Astrocyte of the spinal cord (primary cell): ENCODE measurements around the gene CPA4.
A peak's percentile ranks its signal among the peaks of the same experiment; 100 is the strongest.

Experiments
- DNase-seq: peaks from one replicate; pipeline ENCODE4 v3.0.0; 2011; ENCODE audit warnings: low read depth, low spot score
- H3K4me3 ChIP-seq: 2 replicates; pipeline ENCODE4 v1.5.1; 2011; ENCODE audit warnings: low read depth, mild to moderate bottlenecking, low read length, moderate library complexity
- CTCF ChIP-seq: IDR thresholded peaks from 2 replicates; pipeline ENCODE4 v1.5.1; 2012; ENCODE audit warnings: low read depth, mild to moderate bottlenecking, low read length, inconsistent platforms
- in situ Hi-C: cut with HindIII; loops from 2 replicates; pipeline ENCODE4 v1.10.0; 2017; ENCODE audit warnings: low sequenced_read_pairs

Gene CPA4

DNA sequence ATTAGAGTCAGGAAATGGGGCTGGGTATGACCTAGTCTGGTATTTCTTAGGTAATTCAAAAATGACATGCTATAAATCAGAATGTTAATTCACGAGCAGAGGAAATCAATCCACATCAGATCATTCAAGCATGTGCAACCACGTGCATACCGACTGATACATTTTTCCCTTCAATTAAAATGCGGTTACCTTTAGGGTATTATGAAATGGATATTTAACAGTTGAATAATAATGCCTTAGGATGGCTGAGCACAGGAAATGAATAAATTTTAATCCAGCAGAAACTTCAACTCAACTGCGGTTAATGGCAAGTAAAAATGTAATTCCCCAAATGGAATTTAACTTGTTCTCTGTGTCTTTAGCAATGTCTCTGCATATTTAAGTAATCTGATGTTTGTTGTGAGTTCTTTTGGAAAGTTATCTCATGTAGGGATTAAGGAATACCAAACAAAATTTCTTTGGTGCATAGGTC is 17.1 kb upstream of the CPA4 start:
- TF ChIP-seq CTCF = no peak
- DNase-seq = no peak
- in situ Hi-C loops = no loop called here
- H3K4me3 ChIP-seq = no peak overlapping the region

DNA sequence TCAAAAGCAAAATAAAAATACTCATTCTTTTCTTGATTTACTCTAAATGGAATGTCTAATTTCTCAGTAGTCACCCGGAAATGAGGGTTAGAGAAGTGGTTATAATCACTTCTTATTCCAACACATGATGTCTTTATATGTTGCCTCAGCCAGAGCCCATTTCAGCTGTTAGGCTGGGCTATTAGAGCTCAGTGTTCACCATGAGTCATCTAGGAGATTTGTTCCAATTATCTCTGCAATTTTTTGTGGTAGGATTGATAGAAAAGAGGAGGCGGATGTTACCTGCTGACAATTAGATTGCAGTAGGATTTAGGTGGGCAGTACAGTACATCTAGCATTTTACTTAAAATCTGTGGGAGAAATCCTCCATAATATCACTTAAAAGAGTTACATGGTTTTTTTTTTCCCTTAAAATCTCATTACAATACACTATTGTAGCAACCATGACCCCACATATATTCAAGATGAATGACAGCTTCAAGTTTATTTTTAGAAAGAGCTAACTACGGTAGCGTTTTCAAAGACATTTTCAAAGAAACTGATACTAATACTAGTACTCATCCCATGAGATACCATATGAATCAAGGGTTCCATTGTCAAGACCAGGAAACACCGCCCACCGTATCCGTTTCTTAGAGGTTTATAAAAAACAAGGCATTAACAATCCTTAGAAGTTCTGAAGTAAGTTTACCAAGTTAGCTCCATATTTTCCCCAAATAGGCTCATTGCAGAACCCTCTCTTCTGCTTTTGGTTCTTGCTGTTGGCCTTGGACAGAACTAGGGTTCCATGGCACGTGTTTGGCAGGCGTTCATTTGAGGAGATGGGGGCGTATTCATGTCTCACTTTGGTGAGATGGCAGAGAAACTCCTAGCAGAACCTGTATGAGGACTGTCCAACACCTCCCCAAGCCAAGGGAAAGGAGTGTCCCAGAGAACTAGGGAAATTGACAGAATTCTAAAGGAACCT is 15.9 kb upstream of the CPA4 start:
- H3K4me3 ChIP-seq = no peak overlapping the region
- in situ Hi-C loops = no loop called here
- no peak for TF ChIP-seq CTCF
- peak; percentile 79 for DNase-seq

GRCh38 chr7:130277763-130278643 is 15.0 kb upstream of the CPA4 start:
- in situ Hi-C loops = no loop called here
- TF ChIP-seq CTCF = peak; percentile 67
- DNase-seq = peak; percentile 77
- H3K4me3 ChIP-seq = no peak overlapping the region

DNA sequence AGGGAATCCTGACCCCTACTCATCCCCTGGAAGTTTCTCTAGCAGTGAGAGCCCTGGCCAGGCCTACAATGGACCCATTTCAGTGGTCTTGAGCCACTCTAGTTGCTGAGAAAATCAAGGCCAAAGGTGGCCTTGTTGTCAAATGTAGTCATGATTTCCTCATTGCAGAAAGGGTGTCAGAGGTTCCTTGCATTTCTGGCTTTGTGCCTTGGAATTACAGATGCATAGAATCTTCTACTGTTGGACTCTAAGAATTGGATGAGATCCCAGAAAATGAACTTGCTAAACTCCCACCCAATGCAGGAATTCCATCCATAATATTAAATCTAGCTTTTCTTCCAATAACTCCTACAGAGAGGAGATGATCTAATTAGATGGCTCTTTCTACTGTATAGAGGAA is 14.1 kb upstream of the CPA4 start:
- DNase-seq = peak; percentile 82
- H3K4me3 ChIP-seq = no peak overlapping the region
- in situ Hi-C loops = no loop called here
- no peak for TF ChIP-seq CTCF

GRCh38 chr7:130279286-130279685 is 13.7 kb upstream of the CPA4 start:
- no peak overlapping the region for H3K4me3 ChIP-seq
- TF ChIP-seq CTCF = no peak
- no peak for DNase-seq
- in situ Hi-C loops = no loop called here

DNA sequence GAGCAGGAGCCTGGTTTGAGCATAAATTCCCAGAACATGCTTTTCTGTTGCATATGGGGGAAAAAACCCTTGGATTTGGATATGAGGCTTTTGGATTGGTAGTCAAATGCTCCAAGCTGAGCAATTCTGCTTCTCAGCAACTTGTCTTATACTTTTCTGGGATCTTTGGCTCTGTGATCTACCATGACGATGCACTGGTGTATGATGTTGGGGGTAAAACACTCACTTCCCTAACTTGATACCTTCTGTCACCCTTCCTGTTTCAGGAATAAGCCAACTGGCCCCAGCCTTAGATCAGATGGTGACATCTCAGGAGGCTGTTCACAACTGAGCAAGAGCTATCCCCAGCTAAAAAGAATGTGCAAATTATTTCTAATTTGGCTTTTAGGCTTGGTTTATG is 13.1 kb upstream of the CPA4 start:
- no peak overlapping the region for H3K4me3 ChIP-seq
- DNase-seq = no peak
- TF ChIP-seq CTCF = no peak
- in situ Hi-C loops = no loop called here
